GM19239 (cell line): ENCODE measurements around the gene NT5C.

Experiments used
- DNase-seq: peaks from one replicate; pipeline ENCODE4 v3.0.0; 2011; ENCODE audit warnings: low spot score; ENCODE audit not compliant: insufficient read length
- FAIRE-seq: peaks from 2 replicates; lab custom pipeline; 2011; peaks lifted over from hg19 to GRCh38; lab: Jason Lieb, UNC

The NT5C gene

DNA sequence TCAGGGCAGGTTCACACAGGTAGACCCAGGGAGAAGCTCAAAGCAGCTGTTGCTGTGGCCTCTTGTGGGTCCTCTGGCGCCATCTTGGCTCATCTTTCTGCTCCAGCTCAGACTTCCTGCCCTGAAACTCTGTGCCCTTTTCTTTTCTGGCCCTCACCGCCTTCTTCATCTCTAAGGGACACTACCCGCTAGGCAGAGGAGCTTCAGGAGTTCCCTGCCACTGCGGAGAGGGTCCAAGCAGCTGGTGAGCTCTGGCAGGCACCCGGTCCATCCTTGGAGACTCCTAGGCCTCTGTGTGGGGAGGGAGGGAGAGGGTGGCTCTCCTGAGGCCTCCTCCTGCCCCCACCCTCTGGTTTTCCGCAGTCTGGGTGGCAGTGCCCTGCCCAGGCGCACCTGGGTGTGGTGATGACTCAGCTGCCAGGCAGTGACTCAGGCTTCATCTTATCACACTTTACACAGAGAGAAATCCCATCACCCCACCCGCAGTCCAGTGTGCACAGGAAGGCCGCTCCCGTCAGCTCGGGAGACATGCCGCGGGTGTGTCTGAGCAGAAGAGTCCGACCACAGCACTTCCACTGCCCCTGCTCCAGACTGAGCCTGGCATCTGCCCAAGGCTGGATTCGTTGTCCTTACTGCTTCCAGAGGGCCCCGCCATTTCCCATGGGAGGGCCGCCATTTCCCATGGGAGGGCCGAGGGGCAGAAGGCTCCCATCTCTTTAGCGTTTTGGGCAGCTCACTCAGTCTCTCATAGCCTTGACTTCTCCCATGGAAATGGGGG is 7.3 kb downstream of the NT5C start:
- FAIRE-seq, result no peak
- DNase-seq, result no peak

DNA sequence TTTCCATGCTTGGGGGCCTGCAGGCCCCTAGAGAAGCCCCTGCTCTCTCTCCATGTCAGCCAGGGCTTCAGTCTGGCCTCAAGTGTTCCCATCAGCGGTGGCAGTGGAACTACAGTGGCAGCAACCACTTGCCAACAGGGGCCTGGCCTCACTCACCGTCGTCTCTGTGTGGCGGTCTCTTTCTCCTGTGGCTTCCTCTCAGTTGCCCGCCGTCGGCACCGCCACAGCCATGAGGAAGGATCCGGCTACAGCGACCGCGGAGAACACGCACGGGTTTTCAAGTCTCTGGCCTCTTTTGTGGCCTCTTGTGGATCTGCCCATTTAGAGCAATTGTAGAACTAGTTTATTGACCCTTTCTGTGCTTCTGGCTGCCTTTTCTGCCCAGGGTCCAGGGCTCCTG is 13.2 kb downstream of the NT5C start:
- DNase-seq, result no peak
- FAIRE-seq, result no peak

DNA sequence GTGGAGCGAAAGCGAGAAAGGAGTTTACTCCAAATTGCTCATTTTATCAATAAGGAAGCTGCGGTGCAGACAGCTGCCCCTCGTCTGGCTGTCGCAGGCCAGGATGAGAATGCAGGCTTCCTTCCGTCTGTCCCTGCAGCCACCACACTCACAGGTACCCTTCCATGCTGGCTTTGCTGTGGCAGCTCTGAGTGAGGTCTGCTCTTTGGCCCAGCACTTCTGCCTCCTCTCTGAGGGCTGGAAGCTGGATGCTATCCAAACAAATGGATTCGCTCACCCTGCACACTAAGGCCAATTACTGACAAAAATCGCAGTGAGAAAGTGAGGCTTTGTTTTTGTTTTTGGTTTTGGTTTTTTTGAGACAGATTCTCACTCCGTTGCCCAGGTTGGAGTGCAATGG is 14.8 kb downstream of the NT5C start:
- no peak for FAIRE-seq
- DNase-seq, result no peak

DNA sequence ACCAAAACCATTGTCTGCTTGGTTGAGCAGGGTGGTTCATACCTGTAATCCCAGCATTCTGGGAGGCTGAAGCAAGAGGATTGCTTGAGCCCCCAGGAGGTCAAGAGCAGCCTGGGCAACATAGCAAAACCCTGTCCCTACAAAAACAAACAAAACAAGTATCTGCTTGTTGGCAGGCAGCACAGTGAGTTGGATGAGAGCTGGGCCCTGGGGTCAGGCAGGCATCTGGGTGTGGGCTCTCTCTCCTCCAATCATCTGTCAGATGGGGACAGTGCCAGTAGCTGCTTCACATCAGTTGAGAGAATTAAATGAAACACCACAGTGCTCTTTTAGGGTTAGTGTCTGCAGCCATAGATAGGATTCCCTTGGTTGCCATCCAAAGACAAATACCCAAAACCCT is 16.0 kb downstream of the NT5C start:
- DNase-seq (no peak), FAIRE-seq (no peak)

DNA sequence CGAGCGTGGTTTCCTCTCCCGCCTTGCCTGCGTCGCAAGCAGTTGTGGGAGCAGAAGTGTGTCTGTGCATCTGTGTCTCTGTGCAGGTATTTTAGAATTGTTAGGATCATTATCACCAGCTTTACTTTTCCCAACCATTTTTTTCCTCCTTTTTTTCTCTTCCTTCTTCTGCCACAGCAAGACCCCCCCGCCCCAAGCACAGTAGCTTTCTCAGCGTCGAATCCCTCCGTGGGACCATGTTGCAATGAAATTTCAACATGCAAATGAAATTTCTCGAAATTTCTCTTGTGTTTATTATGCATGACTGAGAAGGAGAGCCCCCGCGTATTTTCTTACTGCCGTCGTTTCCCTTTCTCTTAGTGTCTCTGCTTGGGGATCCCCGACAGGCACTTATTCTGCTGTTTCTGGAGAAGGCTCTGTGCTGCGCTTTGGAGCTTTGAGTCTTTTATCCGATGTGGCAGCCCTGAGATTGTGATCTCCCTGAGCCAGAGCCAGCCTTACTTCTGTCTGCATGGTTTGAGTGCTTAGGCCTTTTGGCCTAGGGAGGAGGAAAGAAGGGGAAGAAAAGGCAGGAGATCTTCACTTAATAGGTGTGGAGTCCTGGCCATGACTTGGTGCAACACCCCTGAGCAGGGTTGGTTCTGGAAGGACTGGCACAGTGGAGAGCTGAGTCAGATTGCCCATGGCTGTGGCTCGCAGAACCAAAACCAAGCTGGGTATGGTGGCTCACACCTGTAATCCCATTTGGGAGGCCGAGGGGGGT is 16.8 kb downstream of the NT5C start:
- FAIRE-seq (no peak), DNase-seq (no peak)

DNA sequence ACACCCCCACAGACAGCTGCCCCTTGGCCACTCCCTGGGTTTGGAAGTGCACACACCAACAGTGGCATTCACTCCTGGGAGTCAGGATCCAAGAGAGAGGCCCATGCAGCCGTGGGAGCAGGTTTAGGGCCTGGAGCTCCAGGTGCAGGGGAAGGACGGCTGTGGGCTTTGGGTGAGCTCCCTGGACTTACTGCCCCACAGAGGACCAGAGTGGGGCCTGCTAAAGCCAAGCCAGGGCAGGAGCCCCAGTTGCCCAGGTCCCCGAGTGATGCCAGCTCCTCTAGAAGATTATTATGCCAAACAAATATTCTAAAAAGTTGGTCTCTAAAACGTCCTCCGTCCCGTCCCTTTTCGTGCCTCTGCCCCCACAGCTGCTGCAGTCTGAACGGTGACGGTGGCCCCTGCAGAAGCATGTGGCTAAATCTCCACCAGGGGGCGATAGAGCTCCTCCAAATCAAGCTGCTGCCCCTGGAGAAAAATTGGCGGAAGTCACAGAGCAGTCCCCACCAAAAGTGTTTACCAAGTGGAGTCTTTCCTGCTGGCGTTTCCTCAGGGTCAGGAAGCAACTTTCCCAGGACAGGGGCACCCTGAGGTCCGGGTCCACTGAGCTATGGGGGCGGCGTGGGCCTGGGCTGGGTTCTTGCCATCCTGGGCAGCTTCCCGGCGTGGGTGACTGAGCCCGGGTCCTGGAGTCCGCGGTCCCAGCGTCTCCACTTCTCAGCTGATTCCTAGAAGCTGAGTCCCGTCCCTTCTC is 17.6 kb downstream of the NT5C start:
- FAIRE-seq, result peak; percentile 94
- peak; percentile 86 for DNase-seq

DNA sequence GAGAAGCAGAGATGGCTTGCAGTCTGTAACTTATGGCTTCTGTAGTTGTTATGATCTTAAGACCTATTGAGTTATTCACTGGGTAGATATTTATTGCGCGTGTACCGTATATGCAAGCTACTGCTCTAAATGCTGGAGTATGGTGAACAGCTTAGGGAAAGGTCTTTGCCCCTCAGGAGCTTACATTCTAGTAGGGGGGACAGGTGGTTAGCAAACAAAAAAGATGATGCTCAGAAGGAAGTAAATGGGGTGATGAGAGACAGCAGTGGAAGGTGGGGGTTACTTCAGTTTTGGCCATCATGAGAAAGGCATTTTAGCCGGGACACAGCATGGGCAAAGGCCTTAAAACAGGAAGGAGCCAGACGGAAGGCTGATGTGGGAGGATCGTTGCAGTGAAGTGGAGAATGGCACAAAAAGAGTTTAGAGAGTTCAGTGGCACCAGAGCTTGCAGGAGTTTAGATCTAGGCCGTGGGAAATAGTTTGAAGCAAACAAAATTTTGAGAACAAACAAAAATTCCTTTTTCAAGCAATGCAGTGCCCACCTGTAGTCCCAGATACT is 19.7 kb downstream of the NT5C start:
- no peak for FAIRE-seq
- no peak for DNase-seq

DNA sequence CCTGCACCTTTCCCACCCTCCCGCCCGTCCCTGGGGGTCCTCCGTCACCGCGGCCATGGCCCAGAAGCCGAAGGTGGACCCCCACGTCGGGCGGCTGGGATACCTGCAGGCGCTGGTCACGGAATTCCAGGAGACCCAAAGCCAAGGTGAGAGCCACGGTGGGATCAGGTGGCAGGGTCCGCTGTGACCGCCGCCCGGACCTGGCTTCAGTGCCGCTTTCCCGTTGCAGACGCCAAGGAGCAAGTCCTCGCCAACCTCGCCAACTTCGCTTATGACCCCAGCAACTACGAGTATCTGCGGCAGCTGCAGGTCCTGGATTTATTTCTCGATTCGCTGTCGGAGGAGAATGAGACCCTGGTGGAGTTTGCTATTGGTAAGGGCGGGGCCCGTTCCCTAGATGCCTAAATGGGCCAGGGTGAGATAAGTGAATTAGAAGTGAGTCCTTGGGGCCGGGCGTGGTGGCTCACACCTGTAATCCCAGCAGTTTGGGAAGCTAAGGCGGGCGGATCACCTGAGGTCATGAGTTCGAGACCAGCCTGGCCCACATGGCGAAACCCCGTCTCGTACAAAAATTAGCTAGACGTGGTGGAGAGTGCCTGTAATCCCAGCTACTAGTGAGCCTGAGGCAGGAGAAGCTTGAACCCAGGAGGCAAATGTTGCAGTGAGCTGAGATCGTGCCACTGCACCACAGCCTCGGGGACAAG is 21.2 kb downstream of the NT5C start:
- FAIRE-seq, result peak; percentile 58
- no peak for DNase-seq

DNA sequence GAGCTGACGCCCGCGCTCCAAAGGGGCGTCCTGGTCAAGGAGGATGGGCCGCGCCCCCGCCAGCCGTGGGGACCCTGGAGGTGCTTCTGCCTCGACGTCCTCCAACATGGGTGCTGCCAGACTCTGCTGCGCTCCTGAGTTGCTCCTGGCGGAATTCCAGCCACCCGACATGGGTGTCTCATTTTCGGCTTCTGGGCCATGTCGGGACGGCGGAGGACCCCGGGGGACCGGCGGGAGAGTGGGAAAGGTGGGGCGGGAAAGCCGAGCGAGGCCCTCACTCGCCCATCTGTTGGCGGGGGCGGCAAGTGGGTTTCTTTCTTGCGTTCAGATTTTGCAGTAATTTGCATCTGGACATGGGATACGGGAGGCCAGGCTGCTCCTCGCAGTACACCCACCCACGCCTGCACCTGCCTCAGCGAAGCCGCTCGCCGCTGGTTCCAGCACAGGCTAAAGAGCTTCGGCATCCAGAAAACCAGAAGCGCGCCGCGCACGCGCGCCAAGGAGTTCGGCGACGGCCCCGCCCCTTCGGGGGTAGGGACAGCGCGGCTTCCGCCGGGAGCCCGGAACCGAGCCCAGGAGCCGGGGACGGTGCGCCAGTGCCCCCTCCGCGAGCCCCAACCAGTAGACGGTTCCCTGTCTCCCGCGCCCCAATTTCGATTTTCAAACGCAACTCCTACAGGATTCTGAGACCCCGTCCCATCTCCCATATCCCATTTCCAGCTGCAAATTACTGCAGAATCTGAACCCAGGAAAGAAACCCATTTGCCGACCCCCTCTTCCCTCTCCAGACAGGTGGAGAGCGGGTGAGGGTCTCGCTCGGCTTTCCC is 21.9 kb downstream of the NT5C start, which contains the start of gene ARMC7:
Gene ARMC7, plus strand, starts transcription at position 563 of the 827 bp plus-strand sequence. CDS start 320 bp downstream, outside the sequence.
- DNase-seq, result peak; percentile 94

DNA sequence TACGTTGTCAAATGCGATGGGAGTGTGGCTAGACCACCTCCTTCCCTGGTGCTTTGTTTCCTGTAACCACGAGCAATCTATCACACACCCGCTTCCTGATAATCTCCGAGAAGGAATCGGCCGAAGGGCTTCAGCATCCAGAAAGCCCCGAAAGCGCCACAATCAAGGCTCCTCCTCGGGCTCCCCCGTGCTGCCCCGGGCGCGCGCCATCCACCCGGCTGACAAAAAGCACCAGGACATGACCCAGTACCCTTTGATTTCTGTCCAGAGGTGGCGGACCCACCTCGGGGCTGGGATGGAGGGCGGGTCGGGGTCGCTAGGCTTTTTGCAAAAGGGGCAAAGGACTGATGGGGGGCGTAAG is 22.5 kb downstream of the NT5C start:
- FAIRE-seq (no peak), DNase-seq (no peak)

More for the DNA sequence above, 21.9 kb downstream of the NT5C start, which contains the start of gene ARMC7:
- FAIRE-seq, result peak; percentile 83

DNA sequence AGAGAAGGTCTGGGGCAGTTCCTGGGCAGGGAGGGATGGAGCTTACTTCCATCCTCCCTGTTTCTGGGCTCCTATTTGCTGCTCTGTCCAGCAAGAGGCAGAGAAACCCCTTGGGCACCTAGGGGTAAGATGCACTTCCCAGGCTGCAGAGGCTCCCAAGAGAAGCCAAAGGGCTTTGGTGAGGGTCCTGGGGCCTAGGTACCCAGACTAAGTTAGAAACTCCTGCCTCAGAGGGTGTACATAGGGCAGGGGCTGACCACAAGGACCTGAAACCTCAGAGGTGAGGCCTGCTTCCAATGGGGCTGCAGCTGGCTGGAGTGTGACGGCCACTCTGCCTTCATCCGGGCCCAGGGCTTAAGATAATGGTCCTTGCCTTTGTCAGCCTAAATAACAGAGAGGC is 23.3 kb downstream of the NT5C start:
- no peak for FAIRE-seq
- DNase-seq, result no peak

DNA sequence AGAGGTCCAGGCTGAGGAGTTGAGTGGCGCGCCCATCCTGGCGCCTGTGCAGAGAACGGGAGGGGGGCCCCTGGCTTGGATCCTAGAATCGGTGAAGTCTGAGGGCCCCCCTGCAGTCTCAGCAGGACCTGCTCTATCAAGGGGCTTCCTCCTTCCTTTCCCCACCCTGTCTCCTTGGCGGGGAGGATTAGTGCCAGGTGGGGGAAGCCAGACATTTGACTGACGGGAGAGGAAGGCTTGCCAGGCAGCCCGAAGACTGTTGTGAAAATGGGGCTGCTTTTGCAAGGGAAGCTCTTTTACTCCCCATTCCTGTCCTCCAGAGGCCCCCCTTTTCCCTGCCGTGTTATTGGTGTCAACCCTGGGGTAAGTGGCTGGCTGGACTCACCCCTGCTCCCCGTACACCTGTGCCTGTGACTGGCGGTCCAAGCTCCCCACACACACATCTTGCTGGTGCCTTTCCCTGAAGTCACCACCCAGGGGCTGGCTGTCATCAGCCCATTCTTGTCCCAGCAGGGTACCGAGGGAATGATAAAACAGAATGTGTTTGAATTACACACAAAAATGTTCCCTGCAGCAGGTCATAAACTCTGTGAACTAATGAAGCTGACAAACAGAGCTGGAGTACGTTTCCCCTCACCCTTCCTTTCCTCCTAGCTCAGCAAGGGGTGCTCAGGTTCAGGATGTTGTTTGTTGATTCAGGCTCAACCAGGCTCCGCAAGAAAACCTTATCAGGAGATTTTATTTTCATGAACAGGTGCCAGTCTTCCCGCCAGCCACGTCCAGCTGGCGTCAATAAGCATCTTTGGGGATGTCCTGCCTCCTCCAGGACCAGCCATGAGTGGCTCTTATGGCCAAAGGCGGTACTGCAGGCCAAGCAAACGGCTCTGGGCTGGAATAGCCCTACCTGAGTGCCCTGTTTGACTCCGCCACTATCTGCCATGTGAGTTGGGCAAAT is 26.1 kb downstream of the NT5C start:
- DNase-seq, result peak; percentile 72

DNA sequence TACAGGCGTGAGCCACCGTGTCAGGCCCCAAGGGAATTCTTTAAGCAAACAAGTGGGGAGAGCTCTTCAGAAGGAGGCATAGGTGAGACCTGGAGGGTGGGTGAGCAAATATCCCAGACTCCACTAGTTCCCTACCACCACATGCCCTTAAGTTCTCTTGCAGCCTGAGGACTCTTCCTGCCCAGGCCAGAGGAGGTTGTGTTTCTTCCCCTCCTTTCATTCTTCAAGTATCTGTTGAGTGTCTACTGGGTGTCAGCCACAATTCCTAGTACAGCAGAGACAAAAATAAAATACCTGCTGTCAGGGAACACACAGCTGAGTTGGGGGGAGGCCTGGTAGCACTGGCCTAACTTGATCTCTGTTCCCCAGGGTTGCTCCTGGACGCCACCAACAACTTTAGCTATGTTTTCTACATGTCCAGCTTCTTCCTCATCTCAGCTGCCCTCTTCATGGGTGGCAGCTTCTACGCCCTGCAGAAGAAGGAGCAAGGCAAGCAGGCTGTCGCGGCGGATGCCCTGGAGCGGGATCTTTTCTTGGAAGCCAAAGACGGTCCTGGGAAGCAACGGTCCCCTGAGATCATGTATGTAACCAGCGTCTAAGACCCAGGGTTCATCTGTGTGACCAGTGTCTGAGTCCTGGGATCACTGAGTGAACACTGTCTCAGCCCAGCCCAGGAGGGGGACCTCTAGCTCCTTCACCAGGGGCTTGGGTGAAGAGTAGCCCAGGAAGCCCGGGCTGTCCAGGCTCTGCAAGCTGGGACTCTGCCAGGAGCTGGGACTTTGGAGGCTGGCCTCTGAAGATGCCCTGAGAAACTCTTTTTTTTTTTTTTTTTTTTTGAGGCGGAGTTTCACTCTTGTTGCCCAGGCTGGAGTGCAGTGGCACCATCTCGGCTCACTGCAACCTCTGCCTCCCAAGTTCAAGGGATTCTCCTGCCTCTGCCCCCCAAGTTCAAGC is 27.7 kb downstream of the NT5C start:
- peak; percentile 18 for FAIRE-seq
- DNase-seq, result no peak

More for the DNA sequence above, 26.1 kb downstream of the NT5C start:
- FAIRE-seq, result no peak

DNA sequence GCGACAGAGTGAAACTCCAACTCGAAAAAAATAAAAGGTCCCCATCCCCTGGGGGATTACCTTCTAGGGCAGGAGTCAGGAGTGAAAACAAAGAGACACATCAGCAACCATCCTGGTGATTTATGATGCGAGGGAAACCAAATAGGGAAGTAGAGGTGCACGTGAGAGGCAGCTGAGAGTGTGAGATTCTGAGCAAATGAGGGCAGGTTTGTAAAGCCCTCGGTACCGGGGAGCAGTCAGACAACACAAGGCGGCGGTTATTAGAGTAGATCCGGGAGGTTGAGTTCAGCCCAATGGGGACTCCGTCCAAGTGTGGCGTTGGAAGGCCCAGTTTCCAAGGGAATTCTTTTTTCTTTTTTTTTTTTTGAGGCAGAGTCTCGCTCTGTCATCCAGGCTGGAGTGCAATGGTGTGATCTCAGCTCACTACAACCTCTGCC is 29.1 kb downstream of the NT5C start:
- DNase-seq (peak; percentile 50), FAIRE-seq (peak; percentile 64)

DNA sequence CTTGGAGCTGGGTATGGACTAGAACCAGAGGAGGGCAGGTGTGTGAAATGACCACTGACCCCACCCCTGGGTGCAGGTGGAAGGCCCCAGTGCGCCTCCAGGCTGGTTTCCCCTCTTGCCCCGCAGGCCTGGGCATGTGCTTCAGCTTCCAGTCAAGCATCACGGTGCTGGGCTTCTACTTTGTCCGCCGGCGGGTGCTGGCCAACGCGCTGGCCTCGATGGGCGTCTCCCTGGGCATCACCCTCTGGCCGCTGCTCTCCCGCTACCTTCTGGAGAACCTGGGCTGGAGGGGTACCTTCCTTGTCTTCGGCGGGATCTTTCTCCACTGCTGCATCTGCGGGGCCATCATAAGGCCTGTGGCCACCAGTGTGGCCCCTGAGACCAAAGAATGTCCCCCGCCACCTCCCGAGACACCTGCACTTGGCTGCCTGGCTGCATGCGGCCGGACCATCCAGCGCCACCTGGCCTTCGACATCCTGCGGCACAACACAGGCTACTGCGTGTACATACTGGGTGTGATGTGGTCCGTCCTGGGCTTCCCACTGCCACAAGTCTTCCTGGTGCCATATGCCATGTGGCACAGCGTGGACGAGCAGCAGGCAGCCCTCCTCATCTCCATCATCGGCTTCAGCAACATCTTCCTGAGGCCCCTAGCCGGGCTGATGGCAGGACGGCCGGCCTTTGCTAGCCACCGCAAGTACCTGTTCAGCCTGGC is 31.5 kb downstream of the NT5C start:
- no peak for FAIRE-seq

DNA sequence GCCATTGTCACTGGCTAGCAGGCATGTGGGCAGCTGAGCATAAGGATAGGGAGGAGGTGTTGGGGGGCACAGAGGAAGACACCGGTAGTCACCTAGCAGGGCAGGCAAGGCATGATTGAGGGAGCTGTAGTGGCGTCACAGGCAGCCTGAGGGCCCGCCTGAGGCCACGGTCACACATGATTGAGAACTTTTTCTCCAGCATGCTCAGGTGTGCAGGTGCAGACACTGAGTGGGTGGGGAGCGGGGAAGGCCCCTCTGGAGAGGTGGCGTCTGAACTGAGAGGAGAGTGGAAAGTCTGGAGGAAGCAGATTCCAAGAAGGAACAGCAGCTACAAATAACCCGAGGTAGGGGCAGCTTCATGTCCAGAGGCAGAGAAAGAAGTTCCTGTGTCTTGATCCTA is 32.7 kb downstream of the NT5C start:
- no peak for DNase-seq
- FAIRE-seq, result no peak

More for the DNA sequence above, 31.5 kb downstream of the NT5C start:
- no peak for DNase-seq
